K562 (cell line): Measurements from ENCODE around the gene MAD1L1. TPM values are rescaled to one million over a fixed set of nuclear protein-coding genes. Genes with fewer than 3 reads are reported as not detected.

Experiments used
- ADNP ChIP-seq: fragments of 200-800 bp; sonication (Bioruptor generic); IDR thresholded peaks from 2 replicates; pipeline ENCODE4 v1.6.1; 2016; ENCODE audit warnings: missing genetic modification characterization, missing compliant biosample characterization
- BHLHE40 ChIP-seq: IDR thresholded peaks from 2 replicates; pipeline ENCODE4 v1.6.1; 2011; ENCODE audit warnings: low read length, improper control_type of control experiment
- FOSL1 ChIP-seq: fragments of 200-800 bp; sonication (Bioruptor generic); conservative IDR thresholded peaks from 2 replicates; pipeline ENCODE4 v1.6.1; 2016; ENCODE audit warnings: missing genetic modification characterization, missing compliant biosample characterization
- FOXO4 ChIP-seq: fragments of 450-650 bp; formaldehyde crosslinking; IDR thresholded peaks from 2 replicates; pipeline ENCODE4 v1.4.0; 2020; ENCODE audit warnings: mild to moderate bottlenecking, moderate library complexity
- MAFK ChIP-seq: IDR thresholded peaks from 2 replicates; pipeline ENCODE4 v1.6.1; 2011; ENCODE audit warnings: low read length, improper control_type of control experiment
- PKNOX1 ChIP-seq: fragments of 450-650 bp; IDR thresholded peaks from 2 replicates; pipeline ENCODE4 v1.6.1; 2016
- POLR2B ChIP-seq: fragments of 450-650 bp; IDR thresholded peaks from 2 replicates; pipeline ENCODE4 v1.6.1; 2018; ENCODE audit warnings: low read depth; ENCODE audit not compliant: partially characterized antibody
- PTBP1 ChIP-seq: fragments of 200-400 bp; formaldehyde crosslinking; IDR thresholded peaks from 2 replicates; pipeline ENCODE4 v1.6.1; 2017; ENCODE audit warnings: low read depth, low read length
- RBM22 ChIP-seq: fragments of 200-400 bp; formaldehyde crosslinking; IDR thresholded peaks from 2 replicates; pipeline ENCODE4 v1.6.1; 2018; ENCODE audit warnings: low read length, low read depth; ENCODE audit not compliant: poor library complexity, severe bottlenecking
- SMAD1 ChIP-seq: fragments of 150-350 bp; IDR thresholded peaks from 2 replicates; pipeline ENCODE4 v1.6.1; 2014; ENCODE audit warnings: low read length, low read depth; ENCODE audit not compliant: partially characterized antibody
- TCF7 ChIP-seq: sonication (generic); IDR thresholded peaks from 2 replicates; pipeline ENCODE4 v1.6.1; 2016; ENCODE audit warnings: antibody characterized with exemption, borderline replicate concordance
- TFAP4 ChIP-seq: sonication (generic); formaldehyde crosslinking; IDR thresholded peaks from 2 replicates; pipeline ENCODE4 v1.8.0; 2022; ENCODE audit warnings: missing genetic modification reagents, mild to moderate bottlenecking, moderate library complexity, borderline replicate concordance
- polyA plus RNA-seq, 8 experiments: library from polyadenylated mRNA; depleted of rRNA in 4 of 8; stranded (reverse) in 5 of 8; unstranded in 3 of 8; fragments of >200 nt; fragmentation: Nextera tagmentation in 2 of 8; fragmentation: Illumina TruSeq in 1 of 8; extraction: Ambion mirVana in 2 of 8; extraction: Trizol in 1 of 8; gene quantifications; 2 replicates each; pipeline versions ENCODE4 v1.2.1 to v1.2.3, GENCODE V29; 2011 to 2014; ENCODE audit warnings: inconsistent platforms in 1 of 8, missing spikeins in 1 of 8
- total RNA-seq, 7 experiments: library from RNA; depleted of rRNA in 6 of 7; stranded (reverse); fragments of >200 nt in 6 of 7; fragmentation: Illumina TruSeq in 2 of 7; extraction: Trizol in 2 of 7; gene quantifications; 2 replicates each; pipeline versions ENCODE4 v1.2.1 to v1.2.3, GENCODE V29; 2011 to 2021; ENCODE audit warnings: low replicate concordance in 1 of 7

The MAD1L1 gene
- total and polyA plus RNA-seq, 9 of the 15 experiments (the other 6 are each of a cell fraction or from before 2014, with no cell fraction given): 1.7 to 89.7 (median 18.0) TPM

- TF ChIP-seq SMAD1: no peak
- TF ChIP-seq ADNP (tag): no peak
- TF ChIP-seq FOXO4 (CRISPR knock-in tag): no peak
- no peak for TF ChIP-seq MAFK
- TF ChIP-seq TFAP4 (CRISPR knock-in tag): 0 out of 2 replicates have a peak, but pooled peaks have one; percentile 22
- TF ChIP-seq POLR2B: no peak
- no peak for TF ChIP-seq TCF7
- TF ChIP-seq FOSL1: no peak
- peak; percentile 67 for TF ChIP-seq RBM22
- no peak for TF ChIP-seq BHLHE40
- peak; percentile 18; the same call in 1 of the 2 replicates for TF ChIP-seq PTBP1
- no peak for TF ChIP-seq PKNOX1
Observed at GRCh38 chr7:1844336-1844950, 388.3 kb downstream of the MAD1L1 start (continued).
